Muscle layer of duodenum (tissue), 2 donors: ENCODE results near the gene ATG10.
A peak's percentile ranks its signal among the peaks of the same experiment; 100 is the strongest.
"Not testable (repeated sequence)": the region's sequence is repeated elsewhere in the genome, so short reads cannot be mapped to it uniquely, and the experiment has no call there.

Experiments used
- H3K27ac ChIP-seq: one replicate; pipeline ENCODE4 v1.7.0; 2013; ENCODE audit warnings: mild to moderate bottlenecking, low read length
- H3K27me3 ChIP-seq: one replicate; pipeline ENCODE4 v1.7.0; 2013; ENCODE audit warnings: low read depth, mild to moderate bottlenecking, control low read depth, low read length
- H3K36me3 ChIP-seq, 2 donors: one replicate each; pipeline ENCODE4 v1.7.0; 2013; ENCODE audit warnings: low read length in 2 of 2, control low read depth in 1 of 2, mild to moderate bottlenecking in 1 of 2; ENCODE audit not compliant: insufficient read depth in 2 of 2, control insufficient read depth in 1 of 2
- H3K4me1 ChIP-seq, 2 donors: one replicate each; pipeline ENCODE4 v1.7.0; 2013; ENCODE audit warnings: low read length in 2 of 2, mild to moderate bottlenecking in 2 of 2, control low read depth in 1 of 2, moderate library complexity in 1 of 2; ENCODE audit not compliant: insufficient read depth in 2 of 2, control insufficient read depth in 1 of 2
- H3K4me3 ChIP-seq, 2 donors: one replicate each; pipeline ENCODE4 v1.7.0; 2013; ENCODE audit warnings: low read length in 2 of 2, low read depth in 1 of 2, mild to moderate bottlenecking in 1 of 2
- H3K9me3 ChIP-seq, 2 donors: one replicate each; pipeline ENCODE4 v1.7.0; 2013; ENCODE audit warnings: low read length in 2 of 2, control low read depth in 1 of 2, mild to moderate bottlenecking in 1 of 2; ENCODE audit not compliant: control insufficient read depth in 1 of 2
- donor health status: healthy.

ATG10 gene

DNA sequence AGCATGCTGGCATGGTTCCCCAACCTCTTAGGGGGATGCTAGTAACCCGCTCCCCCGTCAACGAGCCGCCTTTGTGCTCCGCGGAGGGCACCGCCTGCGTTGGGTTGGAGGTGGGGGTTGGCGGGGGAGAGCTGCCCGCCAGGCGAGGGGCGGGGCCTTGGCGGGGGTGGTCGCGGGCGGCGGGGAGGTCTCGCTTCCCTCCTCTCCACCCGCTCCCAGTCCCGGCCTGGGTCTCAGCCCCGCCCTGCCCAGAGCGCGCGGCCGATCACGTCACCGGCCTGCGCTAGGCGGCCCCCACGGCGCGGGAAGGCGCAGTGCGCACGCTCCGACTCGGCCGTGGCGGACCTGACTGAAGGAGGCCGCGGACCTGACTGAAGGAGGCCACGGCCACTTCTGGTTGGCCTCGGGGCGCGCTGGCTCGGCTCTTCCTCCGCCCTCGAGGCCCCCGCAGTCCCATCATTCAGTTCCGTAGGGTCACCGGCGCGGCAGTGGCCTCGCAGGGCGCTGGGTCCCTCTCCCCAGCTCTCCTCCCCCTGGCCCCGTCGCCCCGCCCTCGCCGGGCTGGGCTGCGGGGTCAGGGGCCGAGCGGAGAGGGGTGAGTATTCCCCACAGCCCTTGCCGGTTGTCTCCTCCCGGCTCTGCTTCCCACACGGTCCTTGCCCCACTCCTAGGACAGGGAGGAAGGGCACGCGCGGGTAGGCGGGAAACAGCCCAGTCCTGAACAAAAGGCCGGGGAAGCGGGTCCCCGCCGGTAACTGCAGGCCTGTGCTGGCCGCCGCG, at the start of gene ATG10:
Gene ATG10, plus strand, starts transcription at position 312 of the 780 bp plus-strand sequence. CDS start 15,548 bp downstream, outside the sequence.
- Histone ChIP-seq H3K4me1 (peaks cover 0 to 10% of the 10 kb centered on the region in 2 donors), H3K9me3 (no peaks in the 10 kb centered on the region), H3K36me3 (no peaks in the 10 kb centered on the region), H3K27ac (peak within 1 kb of the TSS; percentile 97), H3K4me3 (peak within 1 kb of the TSS; percentile 74 to 89), H3K27me3 (no peaks in the 10 kb centered on the region)

DNA sequence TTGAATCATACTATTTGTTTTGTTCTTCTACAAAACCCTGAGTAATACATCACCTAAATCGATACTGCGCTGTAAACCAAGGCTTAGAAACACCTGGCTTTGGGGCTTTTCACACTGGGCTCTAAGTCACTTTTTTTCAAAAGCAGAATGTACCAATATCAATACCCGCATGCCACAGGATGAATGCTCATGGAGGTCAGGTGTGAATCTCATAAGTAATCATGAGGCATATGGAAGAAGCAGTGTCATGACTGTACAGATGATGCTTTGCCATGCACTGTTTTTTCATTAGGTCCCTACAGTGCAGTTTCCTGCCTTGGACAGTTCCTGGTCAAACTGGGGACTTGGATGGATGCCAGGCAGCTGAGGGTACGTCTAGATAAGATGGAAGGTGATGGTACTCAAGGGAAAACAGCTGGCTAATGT, 49.0 kb upstream of the ATG10 start:
- H3K9me3 ChIP-seq: no peaks in the 10 kb centered on the region
- H3K27me3 ChIP-seq: no peaks in the 10 kb centered on the region
- no peaks in the 10 kb centered on the region for H3K4me1 ChIP-seq
- no peaks in the 10 kb centered on the region for H3K36me3 ChIP-seq
- no peak overlapping the region for H3K4me3 ChIP-seq
- H3K27ac ChIP-seq: no peak overlapping the region

DNA sequence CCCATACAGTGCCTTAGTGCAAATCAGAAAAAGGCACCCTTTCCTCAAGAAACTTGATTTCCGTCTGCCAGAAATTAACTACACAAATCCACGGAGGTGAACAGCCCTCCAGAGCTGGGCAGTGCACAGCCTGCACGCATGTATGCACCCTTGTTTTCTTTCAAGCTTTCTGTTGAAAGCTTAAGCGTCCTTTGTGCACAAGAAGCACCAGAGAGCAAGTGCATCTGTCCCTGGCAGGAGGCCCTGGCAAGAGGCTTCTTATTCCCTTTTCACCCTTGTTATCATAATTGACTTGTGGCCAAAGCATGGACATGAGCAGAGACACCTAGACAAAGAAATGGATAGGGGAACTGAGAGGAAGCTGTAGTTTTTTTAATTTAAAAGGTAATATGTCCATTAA, 47.4 kb upstream of the ATG10 start:
- Histone ChIP-seq H3K4me1 (no peaks in the 10 kb centered on the region), H3K27ac (no peak overlapping the region)

DNA sequence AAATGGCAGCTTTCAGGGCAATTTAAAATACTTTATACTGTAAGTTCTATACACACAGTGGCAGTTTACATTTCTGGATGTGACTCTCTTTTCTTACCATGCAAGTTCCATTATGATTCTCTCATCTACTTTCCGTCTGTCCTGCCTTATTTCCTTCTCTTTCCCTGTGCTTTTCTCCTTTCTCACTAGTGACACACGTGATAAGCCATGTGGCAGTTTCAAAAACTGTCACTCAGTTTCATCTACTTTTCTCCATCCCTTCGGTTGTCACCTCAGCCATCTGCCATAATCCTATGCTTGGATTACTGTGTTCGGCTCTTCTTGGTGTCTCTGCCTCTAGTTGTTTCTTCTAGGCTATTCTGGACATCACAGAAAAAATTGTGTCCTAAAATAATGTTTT, 46.8 kb upstream of the ATG10 start:
- Histone ChIP-seq H3K4me3 (no peak overlapping the region), H3K36me3 (no peaks in the 10 kb centered on the region), H3K9me3 (no peaks in the 10 kb centered on the region), H3K27ac (no peak overlapping the region), H3K4me1 (no peaks in the 10 kb centered on the region), H3K27me3 (no peaks in the 10 kb centered on the region)

More for the DNA sequence above, 47.4 kb upstream of the ATG10 start:
- H3K27me3 ChIP-seq: no peaks in the 10 kb centered on the region
- H3K9me3 ChIP-seq: no peaks in the 10 kb centered on the region
- H3K4me3 ChIP-seq: no peak overlapping the region
- H3K36me3 ChIP-seq: no peaks in the 10 kb centered on the region

DNA sequence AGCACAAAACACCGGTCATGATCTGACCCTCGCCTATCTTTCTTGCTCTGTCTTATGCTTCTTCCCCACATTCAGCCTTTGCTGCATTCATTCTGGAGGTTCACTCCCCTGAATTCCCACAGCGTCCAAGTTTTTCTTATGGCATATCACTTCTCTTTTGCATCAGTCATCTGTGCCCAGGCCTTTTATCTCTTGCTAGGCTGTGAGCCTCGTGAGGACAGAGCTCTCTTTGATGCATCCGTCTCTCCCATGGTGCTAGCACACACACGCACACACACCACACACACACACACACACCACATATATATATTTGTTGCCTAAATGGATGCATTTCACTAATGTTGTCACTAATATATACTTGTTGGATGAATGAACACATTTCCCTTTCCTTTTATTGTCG, 45.8 kb upstream of the ATG10 start:
- H3K9me3 ChIP-seq: no peaks in the 10 kb centered on the region
- no peaks in the 10 kb centered on the region for H3K4me1 ChIP-seq
- no peaks in the 10 kb centered on the region for H3K27me3 ChIP-seq
- no peaks in the 10 kb centered on the region for H3K36me3 ChIP-seq
- H3K27ac ChIP-seq: no peak overlapping the region
- no peak overlapping the region for H3K4me3 ChIP-seq

DNA sequence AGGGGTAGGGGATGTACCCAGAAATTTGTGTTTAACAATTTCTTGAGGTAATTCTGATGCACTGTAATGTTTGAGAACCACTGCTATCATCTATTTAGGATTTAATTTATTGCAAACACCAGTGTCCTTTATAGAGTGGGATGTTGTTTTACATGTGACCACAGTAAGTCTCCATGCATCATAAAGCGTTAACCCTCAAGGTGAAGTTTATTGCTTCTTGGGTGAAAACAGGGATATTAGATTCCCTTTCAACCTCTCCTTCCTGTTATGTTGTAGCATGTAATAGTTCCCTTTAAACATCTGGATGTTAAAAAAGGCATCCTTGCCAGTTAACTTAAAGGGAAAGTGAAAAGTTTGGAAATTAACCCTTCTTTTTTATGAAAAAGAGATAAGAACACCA, 35.8 kb upstream of the ATG10 start:
- peaks cover 0 to 3% of the 10 kb centered on the region in 2 donors for H3K9me3 ChIP-seq
- no peak overlapping the region for H3K27ac ChIP-seq
- no peaks in the 10 kb centered on the region for H3K27me3 ChIP-seq
- no peaks in the 10 kb centered on the region for H3K4me1 ChIP-seq
- no peak overlapping the region for H3K4me3 ChIP-seq
- H3K36me3 ChIP-seq: no peaks in the 10 kb centered on the region

DNA sequence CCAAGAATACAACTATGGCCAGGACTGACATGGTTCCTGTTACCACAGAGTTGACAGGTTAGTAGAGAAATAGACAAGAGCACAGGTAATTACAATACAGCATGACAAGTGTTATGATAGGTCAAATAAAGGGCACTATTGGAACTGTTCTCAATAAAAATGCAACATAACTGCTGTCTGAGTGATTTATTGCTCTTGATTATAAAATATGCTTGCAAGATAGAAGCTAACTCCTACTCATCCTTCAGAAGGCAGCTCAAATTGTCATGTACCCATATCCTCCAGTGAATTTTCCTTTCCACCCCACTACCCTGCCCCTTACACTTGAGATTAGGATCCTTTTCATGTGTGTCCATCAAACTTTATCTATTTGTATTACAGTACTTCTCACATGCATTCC, 35.1 kb upstream of the ATG10 start:
- Histone ChIP-seq H3K4me3 (no peak overlapping the region), H3K27me3 (no peaks in the 10 kb centered on the region), H3K4me1 (no peaks in the 10 kb centered on the region), H3K27ac (no peak overlapping the region), H3K36me3 (no peaks in the 10 kb centered on the region), H3K9me3 (peaks cover 0 to 5% of the 10 kb centered on the region in 2 donors)

DNA sequence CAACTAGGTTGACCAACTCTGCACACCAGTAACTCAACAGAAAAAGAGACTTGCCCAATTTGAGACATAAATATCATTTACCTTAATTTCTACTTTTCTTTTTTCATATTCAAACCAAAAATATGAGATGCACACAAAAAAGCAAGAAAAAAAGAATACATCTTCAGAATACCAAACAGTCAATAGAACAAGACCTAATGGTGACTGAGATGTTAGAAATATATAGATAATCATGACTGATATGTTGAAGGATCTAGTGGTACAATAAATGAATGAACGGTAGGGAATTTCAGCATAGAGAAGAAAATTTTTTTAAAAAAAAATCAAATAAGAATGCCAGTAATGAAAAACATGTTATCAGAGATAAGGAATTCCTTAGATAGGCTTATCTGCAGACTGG, 29.1 kb upstream of the ATG10 start:
- Histone ChIP-seq H3K27ac (no peak overlapping the region), H3K9me3 (peaks cover 5 to 11% of the 10 kb centered on the region in 2 donors), H3K4me1 (no peaks in the 10 kb centered on the region), H3K36me3 (no peaks in the 10 kb centered on the region), H3K4me3 (no peak overlapping the region), H3K27me3 (no peaks in the 10 kb centered on the region)

DNA sequence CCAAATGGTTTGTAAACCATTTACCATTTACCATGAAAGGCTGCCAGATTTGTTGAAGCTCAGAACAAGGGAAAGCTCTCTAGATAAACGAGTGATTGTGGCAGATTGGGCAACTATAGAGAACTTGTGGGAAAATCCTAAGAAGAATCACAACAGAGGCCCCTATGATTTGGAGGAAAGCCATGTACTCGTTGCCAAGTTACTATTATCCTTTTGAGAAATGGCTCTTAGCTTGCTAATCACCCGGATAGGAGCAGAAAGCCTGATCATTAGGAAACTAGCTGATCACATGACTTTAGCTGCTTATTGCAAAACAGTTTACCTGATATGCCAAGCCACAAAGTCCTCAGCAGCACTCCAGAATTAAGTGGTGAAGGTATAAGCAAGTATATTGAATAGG, 23.5 kb upstream of the ATG10 start:
- Histone ChIP-seq H3K27me3 (no peaks in the 10 kb centered on the region), H3K4me1 (peaks cover 0 to 4% of the 10 kb centered on the region in 2 donors), H3K36me3 (no peaks in the 10 kb centered on the region), H3K9me3 (no peaks in the 10 kb centered on the region), H3K27ac (no peak overlapping the region), H3K4me3 (no peak overlapping the region)

DNA sequence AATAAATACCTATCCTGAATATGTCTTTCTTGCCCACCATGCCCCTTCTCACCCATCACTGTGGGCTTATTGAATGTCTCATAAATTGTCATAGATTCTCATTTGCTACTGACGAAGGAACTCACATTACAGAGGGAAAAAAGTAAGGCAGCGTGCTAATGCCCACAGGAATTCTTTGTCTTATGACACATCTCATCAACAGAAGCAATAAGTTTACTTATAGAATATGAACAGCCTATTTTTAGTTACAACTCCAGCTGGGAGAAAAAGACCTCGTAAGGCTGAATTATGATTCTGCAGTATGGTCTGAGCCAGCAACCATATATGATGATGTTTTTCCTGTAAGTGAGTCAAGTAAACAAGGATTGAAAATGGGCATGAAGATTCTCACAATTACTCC, 22.4 kb upstream of the ATG10 start:
- peaks cover 0 to 4% of the 10 kb centered on the region in 2 donors for H3K4me1 ChIP-seq
- no peak overlapping the region for H3K27ac ChIP-seq
- no peak overlapping the region for H3K4me3 ChIP-seq
- H3K9me3 ChIP-seq: no peaks in the 10 kb centered on the region
- H3K36me3 ChIP-seq: no peaks in the 10 kb centered on the region
- H3K27me3 ChIP-seq: no peaks in the 10 kb centered on the region

DNA sequence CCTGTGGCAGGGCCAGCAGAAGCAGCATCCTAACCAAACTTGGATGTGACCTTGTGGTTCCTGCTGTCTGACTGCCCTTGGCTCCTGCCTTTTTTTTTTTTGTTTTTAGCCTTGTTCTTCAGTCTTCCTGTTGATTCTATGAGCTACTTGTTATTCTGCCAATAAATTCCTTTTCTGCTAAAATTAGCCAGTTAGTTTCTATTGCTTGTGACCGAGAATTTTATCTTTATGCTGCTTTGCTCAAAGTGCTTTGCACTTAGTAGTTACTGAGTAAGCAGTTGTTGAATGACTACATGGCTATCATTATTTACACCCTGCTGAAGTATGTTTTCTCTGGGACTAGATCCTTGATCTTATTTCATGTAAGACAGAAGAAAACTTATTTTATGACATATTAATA, 20.8 kb upstream of the ATG10 start:
- Histone ChIP-seq H3K27me3 (no peaks in the 10 kb centered on the region), H3K9me3 (no peaks in the 10 kb centered on the region), H3K27ac (no peak overlapping the region), H3K36me3 (no peaks in the 10 kb centered on the region), H3K4me3 (no peak overlapping the region), H3K4me1 (peaks cover 0 to 4% of the 10 kb centered on the region in 2 donors)

DNA sequence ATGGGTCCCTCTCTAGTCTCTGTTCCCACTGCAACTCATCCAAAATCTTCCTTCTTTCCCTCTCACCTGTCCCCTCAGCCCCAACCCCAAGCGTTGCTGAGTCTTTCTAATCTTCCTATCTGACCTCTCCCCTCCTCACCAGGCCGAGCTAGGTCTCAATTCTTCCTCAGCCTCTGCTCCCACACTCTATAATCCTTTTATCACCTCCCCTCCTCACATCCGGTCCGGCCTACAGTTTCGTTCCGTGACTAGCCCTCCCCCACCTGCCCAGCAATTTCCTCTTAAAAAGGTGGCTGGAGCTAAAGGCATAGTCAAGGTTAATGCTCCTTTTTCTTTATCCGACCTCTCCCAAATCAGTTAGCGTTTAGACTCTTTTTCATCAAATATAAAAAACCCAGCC, 17.0 kb upstream of the ATG10 start:
- not testable (repeated sequence) for H3K27me3 ChIP-seq, H3K4me1 ChIP-seq, H3K9me3 ChIP-seq, H3K27ac ChIP-seq, H3K36me3 ChIP-seq, H3K4me3 ChIP-seq
